Measurements from ENCODE around the gene ZMYM2.
"Not testable (repeated sequence)": the region's sequence is repeated elsewhere in the genome, so short reads cannot be mapped to it uniquely, and the experiment has no call there.

ZMYM2 gene

DNA sequence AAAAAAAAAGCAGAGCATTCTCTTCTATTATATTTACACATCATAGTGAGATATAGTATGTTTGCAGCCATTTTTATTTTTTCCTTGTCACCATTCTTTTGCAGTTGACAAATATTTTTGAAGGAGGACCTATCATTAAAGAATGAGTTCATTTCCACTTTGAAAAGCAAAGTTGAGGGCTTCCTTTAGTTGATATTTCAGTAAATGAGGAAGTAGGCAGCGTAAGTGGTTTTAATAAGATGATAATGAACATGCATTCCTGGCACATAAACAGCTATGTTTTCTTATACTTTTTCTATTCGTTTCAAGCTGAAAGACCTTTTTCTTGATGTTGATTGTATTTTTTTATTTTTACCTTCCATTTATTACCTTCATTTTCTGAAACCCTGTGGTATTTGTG lies 66.2 kb downstream of the ZMYM2 start:
- Histone ChIP-seq H3K36me3 (ENCODE audit: control insufficient read depth, insufficient read depth, low read length) (no peaks in the 10 kb centered on the region; the same call in 1 of the 2 replicates), H3K4me3 (replicated peaks; ENCODE audit: low read depth, low read length) (no peak overlapping the region), H3K27me3 (replicated peaks; ENCODE audit: control insufficient read depth, insufficient read depth, low read length) (no peaks in the 10 kb centered on the region)
- TF ChIP-seq, protein P1, sequence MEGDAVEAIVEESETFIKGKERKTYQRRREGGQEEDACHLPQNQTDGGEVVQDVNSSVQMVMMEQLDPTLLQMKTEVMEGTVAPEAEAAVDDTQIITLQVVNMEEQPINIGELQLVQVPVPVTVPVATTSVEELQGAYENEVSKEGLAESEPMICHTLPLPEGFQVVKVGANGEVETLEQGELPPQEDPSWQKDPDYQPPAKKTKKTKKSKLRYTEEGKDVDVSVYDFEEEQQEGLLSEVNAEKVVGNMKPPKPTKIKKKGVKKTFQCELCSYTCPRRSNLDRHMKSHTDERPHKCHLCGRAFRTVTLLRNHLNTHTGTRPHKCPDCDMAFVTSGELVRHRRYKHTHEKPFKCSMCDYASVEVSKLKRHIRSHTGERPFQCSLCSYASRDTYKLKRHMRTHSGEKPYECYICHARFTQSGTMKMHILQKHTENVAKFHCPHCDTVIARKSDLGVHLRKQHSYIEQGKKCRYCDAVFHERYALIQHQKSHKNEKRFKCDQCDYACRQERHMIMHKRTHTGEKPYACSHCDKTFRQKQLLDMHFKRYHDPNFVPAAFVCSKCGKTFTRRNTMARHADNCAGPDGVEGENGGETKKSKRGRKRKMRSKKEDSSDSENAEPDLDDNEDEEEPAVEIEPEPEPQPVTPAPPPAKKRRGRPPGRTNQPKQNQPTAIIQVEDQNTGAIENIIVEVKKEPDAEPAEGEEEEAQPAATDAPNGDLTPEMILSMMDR (IDR thresholded peaks at IDR 0.05; ENCODE audit: insufficient read depth, low read length, poor library complexity, severe bottlenecking), result no peak
- no peak for DNase-seq (ENCODE audit: extremely low read depth, insufficient read length)

GRCh38 chr13:20028953-20029352 lies 70.4 kb downstream of the ZMYM2 start:
- Histone ChIP-seq H3K27me3 (replicated peaks; ENCODE audit: control insufficient read depth, insufficient read depth, low read length) (no peaks in the 10 kb centered on the region), H3K36me3 (ENCODE audit: control insufficient read depth, insufficient read depth, low read length) (peaks cover 2% of the 10 kb centered on the region), H3K4me3 (replicated peaks; ENCODE audit: low read depth, low read length) (no peak overlapping the region)
- DNase-seq (ENCODE audit: extremely low read depth, insufficient read length), result no peak
- TF ChIP-seq, protein P1 (IDR thresholded peaks at IDR 0.05; ENCODE audit: insufficient read depth, low read length, poor library complexity, severe bottlenecking), result no peak

DNA sequence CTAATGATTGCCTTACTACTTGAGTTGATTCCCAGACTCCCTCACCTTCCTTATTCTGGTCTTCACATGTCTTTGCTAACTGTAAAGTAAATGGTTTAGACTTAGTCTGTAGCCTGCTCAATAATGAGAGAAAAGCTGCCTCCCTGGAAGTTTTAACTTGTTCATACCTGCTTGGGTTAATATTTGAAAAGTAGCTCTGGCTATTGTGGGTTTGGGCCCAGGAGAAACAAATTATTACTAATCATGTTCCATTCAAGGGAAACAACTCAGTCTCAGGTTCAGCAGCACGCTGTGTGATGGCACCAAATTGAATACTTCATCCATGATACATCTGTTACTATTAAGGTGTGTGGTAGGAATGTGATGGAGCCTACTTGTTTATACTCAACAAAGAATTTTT lies 75.0 kb downstream of the ZMYM2 start:
- TF ChIP-seq, protein P1 (IDR thresholded peaks at IDR 0.05; ENCODE audit: insufficient read depth, low read length, poor library complexity, severe bottlenecking), result no peak
- Histone ChIP-seq H3K4me3 (replicated peaks; ENCODE audit: low read depth, low read length) (no peak overlapping the region), H3K36me3 (ENCODE audit: control insufficient read depth, insufficient read depth, low read length) (peaks cover 3% of the 10 kb centered on the region), H3K27me3 (replicated peaks; ENCODE audit: control insufficient read depth, insufficient read depth, low read length) (no peaks in the 10 kb centered on the region)
- DNase-seq (ENCODE audit: extremely low read depth, insufficient read length), result no peak

- no peak for DNase-seq (ENCODE audit: extremely low read depth, insufficient read length)
- TF ChIP-seq, protein P1 (IDR thresholded peaks at IDR 0.05; ENCODE audit: insufficient read depth, low read length, poor library complexity, severe bottlenecking), result no peak
- H3K4me3 ChIP-seq (replicated peaks; ENCODE audit: low read depth, low read length), result no peak overlapping the region
- peaks cover 3% of the 10 kb centered on the region for H3K36me3 ChIP-seq (ENCODE audit: control insufficient read depth, insufficient read depth, low read length)
- no peaks in the 10 kb centered on the region for H3K27me3 ChIP-seq (replicated peaks; ENCODE audit: control insufficient read depth, insufficient read depth, low read length)
These were observed 76.6 kb downstream of the ZMYM2 start for GRCh38 chr13:20035130-20035529.

GRCh38 chr13:20037908-20038307 lies 79.4 kb downstream of the ZMYM2 start:
- peaks cover 3% of the 10 kb centered on the region for H3K36me3 ChIP-seq (ENCODE audit: control insufficient read depth, insufficient read depth, low read length)
- H3K4me3 ChIP-seq (replicated peaks; ENCODE audit: low read depth, low read length), result no peak overlapping the region
- TF ChIP-seq, protein P1 (IDR thresholded peaks at IDR 0.05; ENCODE audit: insufficient read depth, low read length, poor library complexity, severe bottlenecking), result no peak
- no peaks in the 10 kb centered on the region for H3K27me3 ChIP-seq (replicated peaks; ENCODE audit: control insufficient read depth, insufficient read depth, low read length)
- DNase-seq (ENCODE audit: extremely low read depth, insufficient read length), result no peak

DNA sequence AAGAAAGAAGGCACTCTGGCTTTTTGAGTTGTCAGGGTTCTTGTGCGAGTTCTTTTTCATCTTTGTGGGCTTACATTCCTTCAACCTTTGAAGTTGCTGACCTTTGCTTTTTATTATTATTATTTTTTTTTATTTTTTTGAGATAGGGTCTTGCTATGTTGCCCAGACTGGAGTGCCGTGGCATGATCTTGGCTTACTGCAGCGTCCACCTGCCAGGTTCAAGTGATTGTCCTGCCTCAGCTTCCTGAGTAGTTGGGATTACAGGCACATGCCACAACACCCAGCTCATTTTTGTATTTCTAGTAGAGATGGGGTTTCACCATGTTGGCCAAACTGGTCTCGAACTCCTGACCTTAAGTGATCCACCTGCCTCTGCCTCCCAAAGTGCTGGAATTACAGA lies 84.1 kb downstream of the ZMYM2 start:
- not testable (repeated sequence) for H3K27me3 ChIP-seq (replicated peaks; ENCODE audit: control insufficient read depth, insufficient read depth, low read length); H3K4me3 ChIP-seq (replicated peaks; ENCODE audit: low read depth, low read length); DNase-seq (ENCODE audit: extremely low read depth, insufficient read length); H3K36me3 ChIP-seq (ENCODE audit: control insufficient read depth, insufficient read depth, low read length)
